RKO (cell line): ENCODE measurements around the gene VASN.

Source experiments
- DNase-seq: peaks from one replicate; pipeline ENCODE4 v3.0.0-alpha.2; 2016; ENCODE audit warnings: low spot score

VASN gene

GRCh38 chr16:4426021-4426684 is 54.5 kb downstream of the VASN start:
- DNase-seq: peak; percentile 49

GRCh38 chr16:4426722-4427372 is 55.2 kb downstream of the VASN start:
- no peak for DNase-seq

- DNase-seq: no peak
Measured at GRCh38 chr16:4428500-4428899, 56.9 kb downstream of the VASN start.

- no peak for DNase-seq
Measured at GRCh38 chr16:4431023-4431422, 59.4 kb downstream of the VASN start.
